HepG2 (cell line): ENCODE data around the gene SH3D19. TPM values are rescaled to one million over a fixed set of nuclear protein-coding genes. Genes with fewer than 3 reads are reported as not detected.

ENCODE experiments used
- ATAC-seq: fragments of 200-7000 bp; cut with Tn5 transposase; 3 replicates; pipeline ENCODE4 v1.9.1; 2020; ENCODE audit warnings: mild to moderate bottlenecking, moderate library complexity
- BruUV-seq: library from RNA; stranded (reverse); fragments of 400-500 nt; replicated peaks from 2 replicates; lab custom pipeline; 2021; lab: Mats Ljungman, UMichigan
- CTCF ChIA-PET: fragments of 300-600 bp; formaldehyde crosslinking; extraction: SDS; loops from one replicate; lab custom pipeline; 2021; ENCODE audit warnings: low total read pairs, inconsistent platforms, low intra/inter-chr PET ratio; lab: Yijun Ruan, JAX
- POLR2A ChIA-PET: fragments of 350-600 bp; sonication (Branson Sonifier 250); formaldehyde crosslinking; loops from one replicate; lab custom pipeline; 2020; ENCODE audit warnings: antibody characterized with exemption, inconsistent platforms; lab: Yijun Ruan, JAX
- DNase-seq: peaks from one replicate; pipeline ENCODE4 v3.0.0-alpha.2; 2015; ENCODE audit warnings: low spot score
- FAIRE-seq: peaks from 3 replicates; lab custom pipeline; 2011; peaks lifted over from hg19 to GRCh38; lab: Jason Lieb, UNC
- H2AFZ ChIP-seq: one replicate; pipeline ENCODE4 v1.6.1; 2011; ENCODE audit warnings: low read length, inconsistent platforms
- H3K27ac ChIP-seq: fragments of 300-600 bp; 3 replicates; pipeline ENCODE4 v1.8.0; 2011; ENCODE audit warnings: mixed run types, mild to moderate bottlenecking, mixed read lengths, low read length, inconsistent platforms; ENCODE audit not compliant: insufficient read depth; ENCODE audit errors: extremely low read length
- H3K27me3 ChIP-seq, 2 experiments: fragments of 200-600 bp in 1 of 2; 2 replicates in 1 of 2; 3 replicates in 1 of 2; pipeline versions ENCODE4 v1.6.0 to v1.8.0; 2011; ENCODE audit warnings: low read length in 2 of 2, mild to moderate bottlenecking in 2 of 2, moderate library complexity in 2 of 2, inconsistent platforms in 1 of 2; ENCODE audit not compliant: insufficient read depth in 2 of 2, control insufficient read depth in 1 of 2
- H3K36me3 ChIP-seq, 2 experiments: fragments of 200-600 bp in 1 of 2; replicated peaks in 1 of 2; 2 replicates in 1 of 2; 3 replicates in 1 of 2; pipeline versions ENCODE4 v1.5.1 to v1.8.0; 2011; ENCODE audit warnings: low read length in 2 of 2, inconsistent platforms in 1 of 2; ENCODE audit not compliant: insufficient read depth in 2 of 2, control insufficient read depth in 1 of 2
- H3K4me1 ChIP-seq: 2 replicates; pipeline ENCODE4 v1.5.1; 2012; ENCODE audit warnings: low read length, inconsistent platforms; ENCODE audit not compliant: insufficient read depth
- H3K4me2 ChIP-seq: 2 replicates; pipeline ENCODE4 v1.6.0; 2011; ENCODE audit warnings: low read depth, low read length, inconsistent platforms
- H3K4me3 ChIP-seq, 3 experiments: fragments of 200-600 bp in 1 of 3; sonication (generic), shearing (Covaris generic) in 1 of 3; replicated peaks in 1 of 3; 2 replicates each; pipeline ENCODE4 v1.5.1; 2011 to 2016; ENCODE audit warnings: low read length in 3 of 3, inconsistent platforms in 2 of 3, low read depth in 2 of 3, mild to moderate bottlenecking in 2 of 3, control low read depth in 1 of 3, mixed read lengths in 1 of 3; ENCODE audit not compliant: insufficient read depth in 1 of 3
- H3K79me2 ChIP-seq: one replicate; pipeline ENCODE4 v1.6.1; 2011; ENCODE audit warnings: low read length, inconsistent platforms; ENCODE audit not compliant: insufficient read depth
- H3K9ac ChIP-seq: 2 replicates; pipeline ENCODE4 v1.6.0; 2011; ENCODE audit warnings: mild to moderate bottlenecking, low read depth, low read length, inconsistent platforms; ENCODE audit not compliant: insufficient read depth
- H3K9me3 ChIP-seq: 2 replicates; pipeline ENCODE4 v1.5.1; 2012; ENCODE audit warnings: mild to moderate bottlenecking, low read length
- H4K20me1 ChIP-seq: 2 replicates; pipeline ENCODE4 v1.6.0; 2011; ENCODE audit warnings: inconsistent platforms, mild to moderate bottlenecking, low read length, moderate library complexity; ENCODE audit not compliant: insufficient read depth
- DDIT3 ChIP-seq: sonication (generic); formaldehyde crosslinking; IDR thresholded peaks from 2 replicates; pipeline ENCODE4 v1.4.0; 2020; ENCODE audit warnings: mild to moderate bottlenecking, missing genetic modification reagents
- ESRRA ChIP-seq: sonication (generic); formaldehyde crosslinking; IDR thresholded peaks from 2 replicates; pipeline ENCODE4 v1.5.1; 2020; ENCODE audit warnings: mild to moderate bottlenecking, low read depth, missing genetic modification reagents
- FOXP1 ChIP-seq, 2 experiments: fragments of 450-650 bp in 1 of 2; IDR thresholded peaks; 2 replicates each; pipeline ENCODE4 v1.6.1; 2017 to 2018; ENCODE audit warnings: antibody characterized with exemption in 1 of 2
- GFI1 ChIP-seq: sonication (generic); formaldehyde crosslinking; IDR thresholded peaks from 2 replicates; pipeline ENCODE4 v1.5.0; 2020; ENCODE audit warnings: missing genetic modification reagents, mild to moderate bottlenecking, borderline replicate concordance
- MAFK ChIP-seq, 2 experiments: IDR thresholded peaks in 1 of 2; conservative IDR thresholded peaks in 1 of 2; 2 replicates each; pipeline ENCODE4 v1.6.1; 2011; ENCODE audit warnings: improper control_type of control experiment in 2 of 2, low read length in 2 of 2
- MTERF4 ChIP-seq: sonication (generic); formaldehyde crosslinking; IDR thresholded peaks from 2 replicates; pipeline ENCODE4 v1.8.0; 2023; ENCODE audit warnings: mild to moderate bottlenecking, missing genetic modification reagents
- MXI1 ChIP-seq: IDR thresholded peaks from 3 replicates; pipeline ENCODE4 v1.6.1; 2012; ENCODE audit warnings: low read depth, low read length, inconsistent platforms, borderline replicate concordance
- RBFOX2 ChIP-seq: fragments of 200-400 bp; formaldehyde crosslinking; IDR thresholded peaks from 2 replicates; pipeline ENCODE4 v1.6.1; 2017; ENCODE audit warnings: low read depth, mild to moderate bottlenecking, low read length
- REST ChIP-seq, 2 experiments: IDR thresholded peaks; 2 replicates each; pipeline ENCODE4 v1.6.1; 2011 to 2012; ENCODE audit warnings: low read length in 2 of 2, borderline replicate concordance in 1 of 2, low read depth in 1 of 2, mild to moderate bottlenecking in 1 of 2, moderate library complexity in 1 of 2
- ZFX ChIP-seq: sonication (generic); formaldehyde crosslinking; IDR thresholded peaks from 2 replicates; pipeline ENCODE4 v1.4.0; 2020; ENCODE audit warnings: mild to moderate bottlenecking, low read depth, missing genetic modification reagents, moderate library complexity
- ZNF512B ChIP-seq: sonication (generic); formaldehyde crosslinking; IDR thresholded peaks from 2 replicates; pipeline ENCODE4 v1.5.1; 2020; ENCODE audit warnings: missing genetic modification reagents, mild to moderate bottlenecking, borderline replicate concordance
- ZNF513 ChIP-seq: sonication (generic); formaldehyde crosslinking; conservative IDR thresholded peaks from 2 replicates; pipeline ENCODE4 v1.5.0; 2020; ENCODE audit warnings: missing genetic modification reagents
- ZNF572 ChIP-seq: sonication (generic); formaldehyde crosslinking; IDR thresholded peaks from 2 replicates; pipeline ENCODE4 v1.5.1; 2020; ENCODE audit warnings: mild to moderate bottlenecking, missing genetic modification reagents
- ZNF713 ChIP-seq: sonication (generic); formaldehyde crosslinking; IDR thresholded peaks from 2 replicates; pipeline ENCODE4 v1.4.0; 2020; ENCODE audit warnings: mild to moderate bottlenecking, missing genetic modification reagents
- WGBS: methylation state at CpG from one replicate; pipeline ENCODE4 v1.1.6; 2017; ENCODE audit warnings: low lambda C conversion rate; 5-methylcytosine and 5-hydroxymethylcytosine counted together
- in situ Hi-C: cut with HindIII; loops from 2 replicates; pipeline ENCODE4 v1.10.0; 2017; ENCODE audit warnings: low pct_unique_long_range_greater_than_20kb; ENCODE audit not compliant: extremely low pct_ligation_motif_present
- intact Hi-C: fragments of 100-400 bp; cut with micrococcal nuclease; formaldehyde crosslinking; loops from one replicate; pipeline ENCODE4 v1.10.0; 2022; ENCODE audit not compliant: unreplicated experiment
- polyA plus RNA-seq, 8 experiments: library from polyadenylated mRNA; depleted of rRNA in 3 of 8; stranded (reverse) in 7 of 8; unstranded in 1 of 8; fragments of >200 nt; fragmentation: Illumina TruSeq in 4 of 8; extraction: Trizol in 4 of 8; gene quantifications; 2 replicates each; pipeline versions ENCODE4 v1.2.1 to v1.2.3, GENCODE V29; 2011 to 2016; ENCODE audit warnings: low read depth in 4 of 8, missing spikeins in 1 of 8, mixed read lengths in 1 of 8; ENCODE audit not compliant: insufficient read depth in 1 of 8
- total RNA-seq, 5 experiments: library from RNA; depleted of rRNA; stranded (reverse); fragments of >200 nt; fragmentation: Illumina TruSeq; extraction: Trizol; gene quantifications; 2 replicates each; pipeline ENCODE4 v1.2.3, GENCODE V29; 2016; ENCODE audit warnings: low read depth in 1 of 5

The SH3D19 gene
- total and polyA plus RNA-seq, 2 of the 13 experiments (the other 11 are each of a cell fraction or from before 2014, with no cell fraction given), result 31.2 to 38.0 TPM

GRCh38 chr4:151323667-151324066, 1.7 kb downstream of the SH3D19 start:
- Histone ChIP-seq H4K20me1 (peaks cover 24% of the 10 kb centered on the region), H3K27ac (peak overlapping the region; percentile 100), H3K4me1 (peaks cover 69% of the 10 kb centered on the region), H3K36me3 (peaks cover 0 to 13% of the 10 kb centered on the region in 2 experiments; a peak in 4 of 5 replicates), H2AFZ (no peak overlapping the region), H3K4me3 (peak overlapping the region; percentile 80 to 84 (median 83)), H3K27me3 (no peaks in the 10 kb centered on the region; a peak in 1 of 5 replicates), H3K79me2 (peaks cover 56% of the 10 kb centered on the region), H3K4me2 (peak overlapping the region; percentile 86), H3K9ac (peak overlapping the region; percentile 99), H3K9me3 (no peaks in the 10 kb centered on the region)
- no peak for DNase-seq
- no peak for ATAC-seq
- POLR2A ChIA-PET, result interaction anchor here (1.0 to 3.7 kb wide), 12 partner anchors 10 to 117 kb away, joined by 3 to 49 read pairs (median 4); partner anchors contain the start of gene PRSS48
- intact Hi-C loops (loop anchor here (1.0 to 5.0 kb wide), 2 partner anchors 46 to 85 kb away; partner anchors contain the start of gene PRSS48), in situ Hi-C loops (no loop called here)
- no peak for FAIRE-seq
- BruUV-seq, result no TSS peak
- 0% methylated on average over 1 of the region's 1 CpG for WGBS
- CTCF ChIA-PET, result no interaction called here
- no peak for TF ChIP-seq ESRRA (CRISPR knock-in tag)
- no peak for TF ChIP-seq ZNF513 (CRISPR knock-in tag)
- TF ChIP-seq MAFK (conservative IDR thresholded peaks at IDR 0.05 in 1 of 2, IDR thresholded peaks at IDR 0.05 in 1 of 2; ENCODE audit: low read length in 2 of 2), result peak in 1 of 2 experiments; percentile 38; a peak in 1 of 4 replicates
- no peak for TF ChIP-seq DDIT3
- TF ChIP-seq ZFX (CRISPR knock-in tag), result no peak
- no peak for TF ChIP-seq MXI1
- no peak for TF ChIP-seq MTERF4 (CRISPR knock-in tag)
- peak; percentile 76 for TF ChIP-seq RBFOX2
- no peak for TF ChIP-seq REST (IDR thresholded peaks at IDR 0.05; ENCODE audit: borderline replicate concordance in 1 of 2, low read depth in 1 of 2, low read length in 2 of 2)
- no peak for TF ChIP-seq FOXP1 (IDR thresholded peaks at IDR 0.05)
- TF ChIP-seq FOXP1 (CRISPR knock-in tag; IDR thresholded peaks at IDR 0.05), result peak; percentile 4; the same call in 1 of the 2 replicates
- TF ChIP-seq ZNF512B (CRISPR knock-in tag), result no peak
- no peak for TF ChIP-seq ZNF572 (CRISPR knock-in tag)
- TF ChIP-seq GFI1, result no peak
- TF ChIP-seq ZNF713 (CRISPR knock-in tag), result no peak
